HEK293 (cell line): ENCODE measurements around the gene CCDC57.

Source experiments
- BCL11A ChIP-seq: fragments of 450-650 bp; formaldehyde crosslinking; IDR thresholded peaks from 2 replicates; pipeline ENCODE4 v1.5.1; 2016; ENCODE audit warnings: low read depth, missing biosample characterization, missing genetic modification characterization
- REPIN1 ChIP-seq: fragments of 450-650 bp; formaldehyde crosslinking; IDR thresholded peaks from 2 replicates; pipeline ENCODE4 v1.5.1; 2017; ENCODE audit warnings: missing biosample characterization, missing genetic modification characterization, low read depth
- YY1 ChIP-seq: fragments of 450-650 bp; formaldehyde crosslinking; IDR thresholded peaks from 2 replicates; pipeline ENCODE4 v1.5.1; 2018; ENCODE audit warnings: missing biosample characterization, missing genetic modification characterization
- ZNF174 ChIP-seq: fragments of 450-650 bp; formaldehyde crosslinking; IDR thresholded peaks from 2 replicates; pipeline ENCODE4 v1.5.0; 2017; ENCODE audit warnings: missing biosample characterization, mild to moderate bottlenecking, missing genetic modification characterization
- ZNF18 ChIP-seq: fragments of 450-650 bp; formaldehyde crosslinking; IDR thresholded peaks from 2 replicates; pipeline ENCODE4 v1.5.1; 2016; ENCODE audit warnings: missing biosample characterization, missing genetic modification characterization
- ZNF274 ChIP-seq, 2 experiments: fragments of 200-500 bp in 1 of 2; fragments of 450-650 bp in 1 of 2; sonication (Bioruptor generic) in 1 of 2; formaldehyde crosslinking in 1 of 2; IDR thresholded peaks; 2 replicates each; pipeline versions ENCODE4 v1.5.1 to v1.6.1; 2014 to 2016; ENCODE audit warnings: borderline replicate concordance in 1 of 2, inconsistent platforms in 1 of 2, low read length in 1 of 2, missing biosample characterization in 1 of 2, missing genetic modification characterization in 1 of 2
- ZNF639 ChIP-seq: fragments of 450-650 bp; formaldehyde crosslinking; IDR thresholded peaks from 2 replicates; pipeline ENCODE4 v1.5.1; 2016; ENCODE audit warnings: missing biosample characterization, missing genetic modification characterization
- ZNF837 ChIP-seq: fragments of 450-650 bp; formaldehyde crosslinking; IDR thresholded peaks from 2 replicates; pipeline ENCODE4 v1.5.1; 2016; ENCODE audit warnings: missing biosample characterization, missing genetic modification characterization
- TF ChIP-seq, protein P1 (sequence below): IDR thresholded peaks from 2 replicates; pipeline ENCODE4 v1.6.1; 2011; ENCODE audit warnings: mild to moderate bottlenecking, low read depth, low read length, borderline replicate concordance
- TF ChIP-seq, protein P2 (sequence below): fragments of 450-650 bp; formaldehyde crosslinking; IDR thresholded peaks from 2 replicates; pipeline ENCODE4 v1.5.1; 2016; ENCODE audit warnings: missing biosample characterization, missing genetic modification characterization

- TF ChIP-seq, protein P1, sequence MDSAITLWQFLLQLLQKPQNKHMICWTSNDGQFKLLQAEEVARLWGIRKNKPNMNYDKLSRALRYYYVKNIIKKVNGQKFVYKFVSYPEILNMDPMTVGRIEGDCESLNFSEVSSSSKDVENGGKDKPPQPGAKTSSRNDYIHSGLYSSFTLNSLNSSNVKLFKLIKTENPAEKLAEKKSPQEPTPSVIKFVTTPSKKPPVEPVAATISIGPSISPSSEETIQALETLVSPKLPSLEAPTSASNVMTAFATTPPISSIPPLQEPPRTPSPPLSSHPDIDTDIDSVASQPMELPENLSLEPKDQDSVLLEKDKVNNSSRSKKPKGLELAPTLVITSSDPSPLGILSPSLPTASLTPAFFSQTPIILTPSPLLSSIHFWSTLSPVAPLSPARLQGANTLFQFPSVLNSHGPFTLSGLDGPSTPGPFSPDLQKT: no peak
- TF ChIP-seq BCL11A (tag by site-specific recombination): no peak
- TF ChIP-seq, protein P2, sequence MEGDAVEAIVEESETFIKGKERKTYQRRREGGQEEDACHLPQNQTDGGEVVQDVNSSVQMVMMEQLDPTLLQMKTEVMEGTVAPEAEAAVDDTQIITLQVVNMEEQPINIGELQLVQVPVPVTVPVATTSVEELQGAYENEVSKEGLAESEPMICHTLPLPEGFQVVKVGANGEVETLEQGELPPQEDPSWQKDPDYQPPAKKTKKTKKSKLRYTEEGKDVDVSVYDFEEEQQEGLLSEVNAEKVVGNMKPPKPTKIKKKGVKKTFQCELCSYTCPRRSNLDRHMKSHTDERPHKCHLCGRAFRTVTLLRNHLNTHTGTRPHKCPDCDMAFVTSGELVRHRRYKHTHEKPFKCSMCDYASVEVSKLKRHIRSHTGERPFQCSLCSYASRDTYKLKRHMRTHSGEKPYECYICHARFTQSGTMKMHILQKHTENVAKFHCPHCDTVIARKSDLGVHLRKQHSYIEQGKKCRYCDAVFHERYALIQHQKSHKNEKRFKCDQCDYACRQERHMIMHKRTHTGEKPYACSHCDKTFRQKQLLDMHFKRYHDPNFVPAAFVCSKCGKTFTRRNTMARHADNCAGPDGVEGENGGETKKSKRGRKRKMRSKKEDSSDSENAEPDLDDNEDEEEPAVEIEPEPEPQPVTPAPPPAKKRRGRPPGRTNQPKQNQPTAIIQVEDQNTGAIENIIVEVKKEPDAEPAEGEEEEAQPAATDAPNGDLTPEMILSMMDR (tag by site-specific recombination): no peak
- no peak for TF ChIP-seq YY1 (tag by site-specific recombination)
- TF ChIP-seq ZNF837 (tag by site-specific recombination): no peak
- no peak for TF ChIP-seq ZNF639 (tag by site-specific recombination)
- TF ChIP-seq REPIN1 (tag by site-specific recombination): no peak
- TF ChIP-seq ZNF18 (tag by site-specific recombination): no peak
- no peak for TF ChIP-seq ZNF174 (tag by site-specific recombination)
- TF ChIP-seq ZNF274 (IDR thresholded peaks at IDR 0.05; ENCODE audit: low read length): no peak
- no peak for TF ChIP-seq ZNF274 (tag by site-specific recombination; IDR thresholded peaks at IDR 0.05; ENCODE audit: borderline replicate concordance)
These were observed 139.8 kb downstream of the CCDC57 start for GRCh38 chr17:82072827-82073226.
